ENCODE results near the gene ZMYND8. TPM values are rescaled to one million over a fixed set of nuclear protein-coding genes. Genes with fewer than 3 reads are reported as not detected.

ZMYND8 gene
- total RNA-seq, 1 experiment from 2014 or later = 29.0 TPM

DNA sequence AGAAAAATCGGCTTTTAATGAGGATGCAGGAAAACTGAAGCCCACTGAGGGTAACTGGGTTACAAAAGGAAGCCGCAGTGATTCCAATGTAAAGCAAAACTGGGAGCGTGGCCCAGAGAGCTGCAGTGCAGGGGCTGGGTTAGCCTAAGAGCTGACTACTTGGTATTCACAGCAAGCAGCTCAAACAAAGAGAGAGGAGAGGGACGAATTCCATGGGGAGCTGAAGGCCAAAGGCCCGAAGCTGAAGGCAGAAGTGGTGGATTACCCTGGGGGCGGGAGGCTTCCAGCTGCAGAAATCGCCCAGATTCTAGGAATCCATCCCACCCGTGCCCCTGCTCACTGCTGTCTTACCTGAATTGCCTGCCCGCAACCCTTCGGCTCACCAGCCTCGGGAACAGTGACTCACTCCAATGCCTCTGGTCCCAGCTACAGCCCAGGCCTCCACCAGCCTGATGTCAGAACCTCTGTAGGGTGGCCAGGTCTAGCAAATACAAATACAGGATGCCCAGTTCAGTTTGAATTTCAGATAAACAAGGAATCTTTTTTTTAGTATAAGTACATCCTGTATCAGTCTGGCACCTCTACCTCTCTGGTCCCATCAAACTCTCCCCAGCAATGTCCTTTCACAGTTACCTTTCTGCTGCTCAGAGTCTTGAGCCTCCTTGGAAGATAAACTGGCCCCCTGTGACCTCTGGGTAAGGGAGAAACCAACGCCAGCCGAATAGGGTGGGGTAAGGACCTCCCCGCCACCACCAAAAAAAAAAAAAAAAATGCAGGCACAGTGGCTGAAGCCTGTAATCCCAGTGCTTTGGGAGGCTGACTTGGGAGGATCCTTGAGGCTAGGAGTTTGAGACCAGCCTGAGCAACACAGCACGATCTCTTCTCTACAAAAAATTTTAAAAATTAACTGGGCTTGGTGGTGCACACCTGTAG lies 14.6 kb upstream of the ZMYND8 start:
- H3K4me2 ChIP-seq (ENCODE audit: low read length) = no peak overlapping the region
- no peaks in the 10 kb centered on the region for H3K9me2 ChIP-seq (ENCODE audit: insufficient read depth)
- no peak overlapping the region; the same call in 1 of the 2 replicates for H3K27ac ChIP-seq (ENCODE audit: low read depth, low read length)
- CTCF ChIA-PET = interaction anchor here (1.2 kb wide), 1 partner anchor 13 kb away, joined by 6 read pairs; no protein-coding TSS in a partner anchor
- peaks cover 15 to 18% of the 10 kb centered on the region in 2 experiments for H3K4me1 ChIP-seq (ENCODE audit: control insufficient read depth in 1 of 2, insufficient read depth in 2 of 2, low read length in 2 of 2)
- no peaks in the 10 kb centered on the region for H3K27me3 ChIP-seq (ENCODE audit: insufficient read depth, low read length)
- no peak for TF ChIP-seq MAX (IDR thresholded peaks at IDR 0.05)
- no peak for TF ChIP-seq ZNF274 (IDR thresholded peaks at IDR 0.05; ENCODE audit: low read depth, low read length)
- TF ChIP-seq SP1 (IDR thresholded peaks at IDR 0.05; ENCODE audit: low read depth) = no peak
- BruUV-seq (replicated peaks) = no TSS peak
- H3K9ac ChIP-seq (ENCODE audit: low read length) = no peak overlapping the region
- ATAC-seq (peak; percentile 31; the same call in 1 of the 2 replicates), DNase-seq (ENCODE audit: low read depth, low spot score) (no peak)
- H3K9me3 ChIP-seq (ENCODE audit: control insufficient read depth in 1 of 2, insufficient read depth in 1 of 2, low read depth in 1 of 2, low read length in 2 of 2) = no peaks in the 10 kb centered on the region
- intact Hi-C loops (cut with micrococcal nuclease) = no loop called here
- no peaks in the 10 kb centered on the region for H3K36me3 ChIP-seq (ENCODE audit: control insufficient read depth in 1 of 2, insufficient read depth in 2 of 2, low read length in 2 of 2)
- RAD21 ChIA-PET (ENCODE audit: low non-redundant PET in 1 of 2, low total read pairs in 2 of 2, uncharacterized antibody in 2 of 2, unreplicated experiment in 2 of 2) = no interaction called here
- H2AFZ ChIP-seq (ENCODE audit: low read depth, low read length, poor library complexity, severe bottlenecking) = no peak overlapping the region
- H4K20me1 ChIP-seq (ENCODE audit: insufficient read depth) = no peaks in the 10 kb centered on the region
- POLR2A ChIA-PET = interaction anchor here (1.1 to 3.4 kb wide), 2 partner anchors 10 to 164 kb away, joined by 4 to 9 read pairs; no protein-coding TSS in a partner anchor
- no peak overlapping the region for H3K4me3 ChIP-seq (replicated peaks in 1 of 2; ENCODE audit: low read depth in 1 of 2, low read length in 2 of 2)
- no peaks in the 10 kb centered on the region for H3K79me2 ChIP-seq (ENCODE audit: insufficient read depth, low read length)

GRCh38 chr20:47370214-47370613 lies 13.7 kb upstream of the ZMYND8 start:
- Histone ChIP-seq H3K36me3 (ENCODE audit: control insufficient read depth in 1 of 2, insufficient read depth in 2 of 2, low read length in 2 of 2) (no peaks in the 10 kb centered on the region), H2AFZ (ENCODE audit: low read depth, low read length, poor library complexity, severe bottlenecking) (no peak overlapping the region), H3K4me3 (replicated peaks in 1 of 2; ENCODE audit: low read depth in 1 of 2, low read length in 2 of 2) (no peak overlapping the region), H4K20me1 (ENCODE audit: insufficient read depth) (no peaks in the 10 kb centered on the region), H3K27ac (ENCODE audit: low read depth, low read length) (no peak overlapping the region), H3K79me2 (ENCODE audit: insufficient read depth, low read length) (no peaks in the 10 kb centered on the region), H3K4me1 (ENCODE audit: control insufficient read depth in 1 of 2, insufficient read depth in 2 of 2, low read length in 2 of 2) (peaks cover 15 to 18% of the 10 kb centered on the region in 2 experiments), H3K27me3 (ENCODE audit: insufficient read depth, low read length) (no peaks in the 10 kb centered on the region), H3K9me3 (ENCODE audit: control insufficient read depth in 1 of 2, insufficient read depth in 1 of 2, low read depth in 1 of 2, low read length in 2 of 2) (no peaks in the 10 kb centered on the region), H3K9ac (ENCODE audit: low read length) (no peak overlapping the region), H3K9me2 (ENCODE audit: insufficient read depth) (no peaks in the 10 kb centered on the region), H3K4me2 (ENCODE audit: low read length) (no peak overlapping the region)
- ATAC-seq = no peak
- ChIA-PET RAD21 (ENCODE audit: low non-redundant PET in 1 of 2, low total read pairs in 2 of 2, uncharacterized antibody in 2 of 2, unreplicated experiment in 2 of 2) (no interaction called here), POLR2A (interaction anchor here (1.1 to 3.4 kb wide), 2 partner anchors 9 to 163 kb away, joined by 4 to 9 read pairs; no protein-coding TSS in a partner anchor), CTCF (interaction anchor here (1.2 kb wide), 1 partner anchor 14 kb away, joined by 6 read pairs; no protein-coding TSS in a partner anchor)
- BruUV-seq (replicated peaks) = no TSS peak
- DNase-seq (ENCODE audit: low read depth, low spot score) = no peak
- TF ChIP-seq SRF (IDR thresholded peaks at IDR 0.05; ENCODE audit: low read depth) = no peak
- TF ChIP-seq POLR2A (IDR thresholded peaks at IDR 0.05; ENCODE audit: borderline replicate concordance, extremely low read depth, insufficient read depth, insufficient read length) = no peak
- TF ChIP-seq POLR2AphosphoS5 (IDR thresholded peaks at IDR 0.05; ENCODE audit: low read depth, low read length) = no peak
- no peak for TF ChIP-seq ATF3 (IDR thresholded peaks at IDR 0.05)
- no peak for TF ChIP-seq MAX (IDR thresholded peaks at IDR 0.05)
- TF ChIP-seq EZH2 (IDR thresholded peaks at IDR 0.05) = no peak
- TF ChIP-seq ZFX (IDR thresholded peaks at IDR 0.05) = no peak
- no peak for TF ChIP-seq SIN3A (IDR thresholded peaks at IDR 0.05; ENCODE audit: low read depth)
- intact Hi-C loops (cut with micrococcal nuclease) = no loop called here

Measured in HCT116 (cell line).